HG03159 (cell line): ENCODE results near the gene POGLUT2.
A peak's percentile ranks its signal among the peaks of the same experiment; 100 is the strongest.
"Not testable (repeated sequence)": the region's sequence is repeated elsewhere in the genome, so short reads cannot be mapped to it uniquely, and the experiment has no call there.

ENCODE experiments used
- ATAC-seq: cut with Tn5 transposase; IDR thresholded peaks from one replicate; pipeline ENCODE4 v1.9.1; 2021; ENCODE audit warnings: mild to moderate bottlenecking, moderate library complexity; ENCODE audit not compliant: unreplicated experiment

Gene POGLUT2

GRCh38 chr13:102807699-102808098 is 8.9 kb upstream of the POGLUT2 start:
- no peak for ATAC-seq

- no peak for ATAC-seq
Observed at GRCh38 chr13:102805680-102806079, 6.9 kb upstream of the POGLUT2 start.

GRCh38 chr13:102800145-102801041 is 1.6 kb upstream of the POGLUT2 start:
- peak; percentile 78 for ATAC-seq

GRCh38 chr13:102799426-102800144 is 809 bp upstream of the POGLUT2 start:
- peak; percentile 5 for ATAC-seq

GRCh38 chr13:102793611-102794355 is 5.0 kb downstream of the POGLUT2 start:
- ATAC-seq: no peak

- no peak for ATAC-seq
Observed at GRCh38 chr13:102792396-102792795, 6.4 kb downstream of the POGLUT2 start.

- no peak for ATAC-seq
Observed at GRCh38 chr13:102788683-102789082, 10.1 kb downstream of the POGLUT2 start.

- ATAC-seq: no peak
Observed at GRCh38 chr13:102784483-102784882, 14.3 kb downstream of the POGLUT2 start.

- no peak for ATAC-seq
Observed at GRCh38 chr13:102781591-102781990, 17.2 kb downstream of the POGLUT2 start.

GRCh38 chr13:102780656-102781055 is 18.1 kb downstream of the POGLUT2 start:
- not testable (repeated sequence) for ATAC-seq

- peak; percentile 42 for ATAC-seq
Observed at GRCh38 chr13:102779436-102780159, 19.2 kb downstream of the POGLUT2 start.

GRCh38 chr13:102777736-102778135 is 21.0 kb downstream of the POGLUT2 start:
- no peak for ATAC-seq

- ATAC-seq: no peak
Observed at GRCh38 chr13:102776271-102776670, 22.5 kb downstream of the POGLUT2 start.

GRCh38 chr13:102774591-102775520 is 23.9 kb downstream of the POGLUT2 start:
- ATAC-seq: no peak

- ATAC-seq: no peak
Observed at GRCh38 chr13:102774214-102774568, 24.6 kb downstream of the POGLUT2 start.

- peak; percentile 90 for ATAC-seq
Observed at GRCh38 chr13:102773441-102774213, 25.1 kb downstream of the POGLUT2 start, which contains the start of gene TEX30. Gene TEX30 (minus strand): TSS chr13:102773786. CDS start chr13:102770026, 3,760 bp downstream.

- no peak for ATAC-seq
Observed at GRCh38 chr13:102772042-102772425, 26.7 kb downstream of the POGLUT2 start.

- no peak for ATAC-seq
Observed at GRCh38 chr13:102771298-102772041, 27.3 kb downstream of the POGLUT2 start.
